HG03196 (cell line): Measurements from ENCODE around the gene ARL13A.
"Not testable (repeated sequence)": the region's sequence is repeated elsewhere in the genome, so short reads cannot be mapped to it uniquely, and the experiment has no call there.

Experiments used
- ATAC-seq: cut with Tn5 transposase; IDR thresholded peaks from one replicate; pipeline ENCODE4 v1.9.1; 2021; ENCODE audit not compliant: unreplicated experiment

Gene ARL13A

GRCh38 chrX:100969408-100969807 lies at the start of gene ARL13A:
TSS of gene ARL13A (plus strand) at chrX:100969708. CDS start at chrX:100973690, 3,982 bp downstream.
- no peak for ATAC-seq

GRCh38 chrX:100924375-100924774 lies 45.1 kb upstream of the ARL13A start:
- no peak for ATAC-seq

- ATAC-seq = no peak
These were observed 43.1 kb upstream of the ARL13A start for GRCh38 chrX:100926453-100926852.

GRCh38 chrX:100928660-100929613 lies 40.6 kb upstream of the ARL13A start, which contains the start of gene XKRX:
TSS of gene XKRX (minus strand) at chrX:100928917. CDS start at chrX:100928304, 613 bp downstream.
- no peak for ATAC-seq

GRCh38 chrX:100931218-100931924 lies 38.1 kb upstream of the ARL13A start:
- peak; percentile 69 for ATAC-seq

- peak; percentile 23 for ATAC-seq
These were observed 37.6 kb upstream of the ARL13A start for GRCh38 chrX:100931925-100932285.

- ATAC-seq = no peak
These were observed 33.7 kb upstream of the ARL13A start for GRCh38 chrX:100935767-100936166.

- ATAC-seq = no peak
These were observed 30.2 kb upstream of the ARL13A start for GRCh38 chrX:100939333-100939732.

- ATAC-seq = no peak
These were observed 24.9 kb upstream of the ARL13A start for GRCh38 chrX:100944601-100945000.

GRCh38 chrX:100946299-100946927 lies 23.1 kb upstream of the ARL13A start:
- ATAC-seq = no peak

GRCh38 chrX:100948557-100948956 lies 21.0 kb upstream of the ARL13A start:
- no peak for ATAC-seq

GRCh38 chrX:100962811-100963210 lies 6.7 kb upstream of the ARL13A start:
- ATAC-seq = no peak

- no peak for ATAC-seq
These were observed 5.1 kb upstream of the ARL13A start for GRCh38 chrX:100964362-100964761.

GRCh38 chrX:100969936-100970335 lies 428 bp downstream of the ARL13A start:
- no peak for ATAC-seq

GRCh38 chrX:100973411-100973810 lies 3.9 kb downstream of the ARL13A start:
- ATAC-seq = no peak

GRCh38 chrX:100975212-100975611 lies 5.7 kb downstream of the ARL13A start:
- no peak for ATAC-seq

- no peak for ATAC-seq
These were observed 6.7 kb downstream of the ARL13A start for GRCh38 chrX:100976211-100976610.

GRCh38 chrX:100979881-100980607 lies 10.5 kb downstream of the ARL13A start:
- no peak for ATAC-seq

GRCh38 chrX:100980608-100981497 lies 11.3 kb downstream of the ARL13A start:
- ATAC-seq = no peak

- ATAC-seq = not testable (repeated sequence)
These were observed 12.0 kb downstream of the ARL13A start for GRCh38 chrX:100981498-100981845.
